ENCODE results near the gene P4HB. TPM values are rescaled to one million over a fixed set of nuclear protein-coding genes. Genes with fewer than 3 reads are reported as not detected.

Gene P4HB
- total and polyA plus RNA-seq, 12 donors, result 244 to 801 (median 332) TPM

GRCh38 chr17:81902653-81903414 is 42.5 kb upstream of the P4HB start:
- 44% methylated on average over 47 of the region's 47 CpGs for WGBS, 2 donors
- intact Hi-C loops (cut with DNase I), result no loop called here
- DNase-seq (peak in 1 of 2 donors; percentile 3), ATAC-seq (peak in 5 of 8 donors; percentile 6 to 10 (median 8))
- Histone ChIP-seq H3K36me3 (peaks cover 0 to 68% (median 15%) of the 10 kb centered on the region in 9 donors), H3K4me1 (peaks cover 3 to 16% (median 13%) of the 10 kb centered on the region in 9 donors), H3K27me3 (peaks cover 0 to 26% (median 0%) of the 10 kb centered on the region in 7 donors), H3K4me3 (peak overlapping the region in 8 of 10 donors; percentile 22 to 50 (median 38)), H3K27ac (no peak overlapping the region), H3K9me3 (no peaks in the 10 kb centered on the region)
- no peak for TF ChIP-seq CTCF (IDR thresholded peaks at IDR 0.05)

GRCh38 chr17:81902023-81902652 is 41.8 kb upstream of the P4HB start, which contains the start of gene NPB:
Gene NPB (plus strand): TSS chr17:81902238. CDS start chr17:81902278, 40 bp downstream.
- Histone ChIP-seq H3K27me3 (peaks cover 0 to 26% (median 0%) of the 10 kb centered on the region in 7 donors), H3K27ac (peak within 1 kb of the TSS in 1 of 10 donors; percentile 15), H3K4me3 (peak within 1 kb of the TSS in 9 of 10 donors; percentile 22 to 50 (median 36)), H3K36me3 (peaks cover 0 to 69% (median 22%) of the 10 kb centered on the region in 9 donors), H3K9me3 (no peaks in the 10 kb centered on the region), H3K4me1 (peaks cover 3 to 16% (median 13%) of the 10 kb centered on the region in 9 donors)
- TF ChIP-seq CTCF (IDR thresholded peaks at IDR 0.05), result no peak
- peak in 1 of 2 donors; percentile 5 for DNase-seq
- intact Hi-C loops (cut with DNase I), result no loop called here
- 1 to 2% methylated on average over 71 to 79 of the region's 79 CpGs for WGBS, 2 donors
- peak; percentile 28 to 77 (median 53) for ATAC-seq

GRCh38 chr17:81901167-81902022 is 41.1 kb upstream of the P4HB start:
- intact Hi-C loops (cut with DNase I), result no loop called here
- H3K27ac ChIP-seq, result no peak overlapping the region
- peak overlapping the region in 9 of 10 donors; percentile 22 to 50 (median 36) for H3K4me3 ChIP-seq
- H3K36me3 ChIP-seq, result peaks cover 0 to 70% (median 26%) of the 10 kb centered on the region in 9 donors
- H3K4me1 ChIP-seq, result peaks cover 3 to 16% (median 13%) of the 10 kb centered on the region in 9 donors
- peaks cover 0 to 26% (median 0%) of the 10 kb centered on the region in 7 donors for H3K27me3 ChIP-seq
- no peaks in the 10 kb centered on the region for H3K9me3 ChIP-seq
- WGBS, 2 donors, result 50 to 52% methylated on average over 21 of the region's 21 CpGs
- TF ChIP-seq CTCF (IDR thresholded peaks at IDR 0.05), result no peak
- ATAC-seq, result peak in 2 of 8 donors; percentile 5 to 6
- no peak for DNase-seq

Data from heart right ventricle (tissue), 16 donors.